PC-9 (cell line): Measurements from ENCODE around the gene ANKRD66.

ENCODE experiments used
- CTCF ChIP-seq: fragments of 200-600 bp; sonication (generic); conservative IDR thresholded peaks from 2 replicates; pipeline ENCODE4 v1.6.1; 2017; ENCODE audit warnings: mixed run types, antibody characterized with exemption, mild to moderate bottlenecking, moderate library complexity
- EZH2 ChIP-seq: fragments of 200-600 bp; sonication (generic); IDR thresholded peaks from 2 replicates; pipeline ENCODE4 v1.8.0; 2017; ENCODE audit warnings: antibody characterized with exemption, low read depth

DNA sequence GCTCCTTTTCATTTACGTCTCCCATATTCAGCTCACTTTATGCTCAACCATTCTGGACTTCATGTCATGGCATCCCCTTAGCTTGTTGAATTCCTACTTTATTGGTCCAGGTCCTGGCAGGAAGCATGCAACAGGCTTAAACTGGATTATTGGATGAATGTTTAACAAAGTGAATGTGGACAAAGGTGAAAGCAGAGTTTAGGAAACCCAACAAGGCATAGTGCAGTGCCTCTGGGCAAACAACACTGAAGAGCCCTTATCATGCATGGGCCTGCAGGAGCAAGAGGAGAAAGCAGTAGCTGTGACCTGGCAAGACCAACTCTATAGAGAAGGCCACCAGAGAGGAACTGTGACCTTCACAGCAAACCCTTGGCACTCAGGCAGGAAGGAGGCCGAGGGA lies 5.3 kb upstream of the ANKRD66 start:
- TF ChIP-seq CTCF (no peak), EZH2 (no peak)
